ENCODE results near the gene LCK.

GRCh38 chr1:32265846-32266245 lies 14.8 kb downstream of the LCK start:
- TF ChIP-seq POLR2AphosphoS5 (IDR thresholded peaks at IDR 0.05; ENCODE audit: borderline replicate concordance, low read depth, low read length) (no peak), EZH2 (IDR thresholded peaks at IDR 0.05) (no peak)
